Activated CD8-positive, alpha-beta memory T cell treated with anti-CD3 and anti-CD28 coated beads for 48 hours (primary cell): ENCODE measurements around the gene LYPD6B.

Experiments
- DNase-seq, 3 experiments: peaks; one replicate each; pipeline ENCODE4 v3.0.0-alpha.2; 2020; ENCODE audit warnings: low read depth in 2 of 3, low spot score in 2 of 3

LYPD6B gene

GRCh38 chr2:149156971-149157740, 118.7 kb downstream of the LYPD6B start:
- no peak for DNase-seq

GRCh38 chr2:149158957-149159356, 120.5 kb downstream of the LYPD6B start:
- DNase-seq, result no peak

- DNase-seq, result no peak
These were observed 121.7 kb downstream of the LYPD6B start for GRCh38 chr2:149160195-149160594.

GRCh38 chr2:149160701-149161217, 122.3 kb downstream of the LYPD6B start:
- DNase-seq, result peak in 1 of 3 experiments; percentile 10

- no peak for DNase-seq
These were observed 123.2 kb downstream of the LYPD6B start for GRCh38 chr2:149161481-149162225.

GRCh38 chr2:149164296-149164695, 125.8 kb downstream of the LYPD6B start:
- DNase-seq, result no peak

- DNase-seq, result no peak
These were observed 126.3 kb downstream of the LYPD6B start for GRCh38 chr2:149164827-149165226.

GRCh38 chr2:149167001-149167780, 128.7 kb downstream of the LYPD6B start:
- peak in 2 of 3 experiments; percentile 6 to 20 for DNase-seq

- no peak for DNase-seq
These were observed 129.4 kb downstream of the LYPD6B start for GRCh38 chr2:149167941-149168340.

GRCh38 chr2:149169656-149170055, 131.2 kb downstream of the LYPD6B start:
- DNase-seq, result no peak

- no peak for DNase-seq
These were observed 131.7 kb downstream of the LYPD6B start for GRCh38 chr2:149170156-149170555.

- no peak for DNase-seq
These were observed 132.4 kb downstream of the LYPD6B start for GRCh38 chr2:149170911-149171310.

- DNase-seq, result no peak
These were observed 134.7 kb downstream of the LYPD6B start for GRCh38 chr2:149173220-149173619.

GRCh38 chr2:149175956-149176355, 137.5 kb downstream of the LYPD6B start:
- DNase-seq, result no peak

- DNase-seq, result no peak
These were observed 140.1 kb downstream of the LYPD6B start for GRCh38 chr2:149178612-149179011.

- DNase-seq, result no peak
These were observed 141.9 kb downstream of the LYPD6B start for GRCh38 chr2:149180226-149180875.

- no peak for DNase-seq
These were observed 144.7 kb downstream of the LYPD6B start for GRCh38 chr2:149183187-149183586.

GRCh38 chr2:149184991-149185390, 146.5 kb downstream of the LYPD6B start:
- DNase-seq, result no peak

- DNase-seq, result no peak
These were observed 147.5 kb downstream of the LYPD6B start for GRCh38 chr2:149185942-149186490.

GRCh38 chr2:149187057-149187456, 148.6 kb downstream of the LYPD6B start:
- no peak for DNase-seq

- DNase-seq, result no peak
These were observed 149.8 kb downstream of the LYPD6B start for GRCh38 chr2:149188291-149188690.
